GM13977 (cell line): ENCODE measurements around the gene ANKRD28.
"Not testable (repeated sequence)": the region's sequence is repeated elsewhere in the genome, so short reads cannot be mapped to it uniquely, and the experiment has no call there.

Source experiments
- DNase-seq: peaks from one replicate; pipeline ENCODE4 v3.0.0; 2012; ENCODE audit warnings: low spot score
- in situ Hi-C: fragments of 300-500 bp; cut with MboI; formaldehyde crosslinking; loops from one replicate; pipeline ENCODE4 v1.12.0; 2022; ENCODE audit warnings: low sequenced_read_pairs, low pct_unique_long_range_greater_than_20kb, mixed read lengths, inconsistent platforms; ENCODE audit not compliant: unreplicated experiment
- TF ChIP-seq, protein P1 (sequence below): IDR thresholded peaks from 2 replicates; pipeline ENCODE4 v1.5.1; 2012; ENCODE audit warnings: mild to moderate bottlenecking, control low read depth; ENCODE audit not compliant: insufficient read depth; ENCODE audit errors: extremely low read depth, missing control alignments

The ANKRD28 gene

DNA sequence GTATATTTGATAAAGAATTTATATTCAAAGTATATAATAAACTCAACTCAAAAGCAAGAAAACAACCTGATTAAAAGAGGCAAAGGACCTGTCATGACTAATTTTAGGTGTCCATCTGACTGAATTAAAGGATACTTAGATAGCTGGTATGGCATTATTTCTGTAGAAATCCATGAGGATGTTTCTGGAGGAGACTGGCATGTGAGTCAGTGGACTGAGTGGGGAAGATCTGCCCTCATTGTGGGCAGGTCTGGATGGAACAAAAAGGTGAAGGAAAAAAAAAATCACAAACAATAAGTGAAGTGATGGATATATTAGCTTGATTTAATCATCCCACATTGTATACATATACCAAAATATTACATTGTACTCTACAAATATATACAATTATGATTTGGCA is 16.6 kb downstream of the ANKRD28 start:
- in situ Hi-C loops: no loop called here
- DNase-seq: no peak
- TF ChIP-seq, protein P1, sequence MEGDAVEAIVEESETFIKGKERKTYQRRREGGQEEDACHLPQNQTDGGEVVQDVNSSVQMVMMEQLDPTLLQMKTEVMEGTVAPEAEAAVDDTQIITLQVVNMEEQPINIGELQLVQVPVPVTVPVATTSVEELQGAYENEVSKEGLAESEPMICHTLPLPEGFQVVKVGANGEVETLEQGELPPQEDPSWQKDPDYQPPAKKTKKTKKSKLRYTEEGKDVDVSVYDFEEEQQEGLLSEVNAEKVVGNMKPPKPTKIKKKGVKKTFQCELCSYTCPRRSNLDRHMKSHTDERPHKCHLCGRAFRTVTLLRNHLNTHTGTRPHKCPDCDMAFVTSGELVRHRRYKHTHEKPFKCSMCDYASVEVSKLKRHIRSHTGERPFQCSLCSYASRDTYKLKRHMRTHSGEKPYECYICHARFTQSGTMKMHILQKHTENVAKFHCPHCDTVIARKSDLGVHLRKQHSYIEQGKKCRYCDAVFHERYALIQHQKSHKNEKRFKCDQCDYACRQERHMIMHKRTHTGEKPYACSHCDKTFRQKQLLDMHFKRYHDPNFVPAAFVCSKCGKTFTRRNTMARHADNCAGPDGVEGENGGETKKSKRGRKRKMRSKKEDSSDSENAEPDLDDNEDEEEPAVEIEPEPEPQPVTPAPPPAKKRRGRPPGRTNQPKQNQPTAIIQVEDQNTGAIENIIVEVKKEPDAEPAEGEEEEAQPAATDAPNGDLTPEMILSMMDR: no peak

DNA sequence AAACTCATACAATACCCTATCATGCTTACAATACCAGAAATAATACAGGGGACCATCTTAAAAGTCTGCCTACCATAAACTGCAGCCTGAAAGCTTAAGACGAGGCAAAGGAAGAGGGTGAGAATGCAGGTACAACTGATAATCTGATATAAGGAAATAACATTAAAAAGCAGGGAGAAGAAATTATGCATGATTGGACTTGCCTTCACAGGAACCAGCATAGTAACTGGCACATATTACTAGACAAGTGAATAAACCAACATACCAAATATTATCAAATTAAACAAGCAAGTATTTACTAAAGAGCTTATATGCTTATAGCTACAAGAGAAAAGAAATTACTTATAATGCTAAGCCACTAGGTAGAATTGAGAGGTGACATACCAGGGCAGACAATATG is 18.7 kb downstream of the ANKRD28 start:
- DNase-seq: no peak
- TF ChIP-seq, protein P1: no peak
- in situ Hi-C loops: no loop called here

DNA sequence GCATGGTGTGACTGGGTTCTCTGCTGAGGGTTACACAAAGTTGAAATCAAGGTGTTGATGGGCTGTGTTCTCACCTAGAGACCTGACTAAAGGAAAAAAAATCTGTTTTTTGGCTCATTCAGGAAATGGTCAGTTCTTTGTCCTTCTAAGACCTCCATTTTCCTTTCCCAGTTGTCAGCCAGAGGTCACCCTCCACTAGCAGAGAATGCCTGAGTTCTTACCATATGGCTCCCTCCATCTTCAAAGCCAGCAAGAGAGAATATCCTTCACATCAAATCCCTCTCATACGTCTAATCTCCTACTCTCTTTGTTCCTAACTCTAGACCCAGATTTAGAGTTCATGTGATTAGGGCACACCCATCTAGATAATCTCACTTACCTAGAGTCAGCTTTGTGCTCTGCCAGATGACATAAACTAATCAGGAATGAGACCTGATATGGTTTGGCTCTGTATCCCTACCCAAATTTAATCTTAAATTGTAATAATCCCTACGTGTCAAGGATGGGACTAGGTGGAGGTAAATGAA is 19.4 kb downstream of the ANKRD28 start:
- in situ Hi-C loops: no loop called here
- TF ChIP-seq, protein P1: no peak
- DNase-seq: no peak

GRCh38 chr3:15774931-15775560 is 22.7 kb downstream of the ANKRD28 start:
- in situ Hi-C loops, DNase-seq: not testable (repeated sequence)

DNA sequence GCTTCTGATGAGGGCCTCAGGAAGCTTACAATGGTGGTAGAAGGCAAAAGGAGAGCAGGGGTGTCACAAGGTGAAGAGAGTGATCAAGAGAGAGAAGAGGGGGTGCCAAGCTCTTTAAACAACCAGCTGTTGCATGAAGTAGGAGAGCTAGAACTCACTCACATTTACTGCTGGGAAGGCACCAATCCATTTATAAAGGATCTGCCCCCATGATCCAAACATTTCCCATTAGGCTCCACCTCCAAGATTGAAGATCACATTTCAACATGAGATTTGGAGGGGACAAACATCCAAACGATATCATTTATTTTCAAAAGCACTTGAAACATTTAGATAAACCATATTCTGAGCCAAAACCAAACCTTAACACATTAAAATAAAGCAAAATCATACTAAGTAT is 26.3 kb downstream of the ANKRD28 start:
- in situ Hi-C loops: no loop called here
- TF ChIP-seq, protein P1: no peak
- DNase-seq: no peak

DNA sequence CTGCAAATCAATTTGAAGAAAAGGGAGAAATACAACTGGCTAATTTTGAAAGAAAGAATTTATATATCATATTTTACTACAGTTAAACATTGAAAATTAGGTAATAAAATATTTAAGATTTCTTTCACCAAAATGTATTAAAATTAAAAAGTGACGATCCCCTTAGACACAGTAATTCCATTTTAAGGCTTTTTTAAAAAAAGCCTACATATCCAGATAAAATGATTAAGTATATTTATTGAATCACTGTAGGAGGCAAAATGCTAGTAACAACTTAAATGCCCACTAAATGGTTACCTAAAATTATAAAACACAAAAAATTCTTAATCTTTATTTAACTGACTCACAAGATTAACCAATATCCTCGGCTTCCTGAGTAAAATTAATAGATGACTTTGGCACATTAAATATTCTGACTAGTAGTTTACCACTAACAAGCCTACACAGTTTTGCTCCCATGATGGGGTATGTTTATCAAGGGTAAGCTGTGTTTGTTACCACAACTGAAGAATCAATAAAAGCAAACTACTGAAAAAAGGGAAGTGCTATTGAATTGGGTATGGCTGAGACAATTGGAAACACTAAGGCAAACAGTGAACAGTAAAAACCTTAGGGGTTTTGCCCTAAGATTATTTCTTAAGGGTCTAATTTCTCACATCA is 28.4 kb downstream of the ANKRD28 start:
- TF ChIP-seq, protein P1: no peak
- peak; percentile 16 for DNase-seq
- in situ Hi-C loops: no loop called here
